GM18861 (cell line): ENCODE results near the gene THEM4.
"Not testable (repeated sequence)": the region's sequence is repeated elsewhere in the genome, so short reads cannot be mapped to it uniquely, and the experiment has no call there.

Experiments
- ATAC-seq: cut with Tn5 transposase; IDR thresholded peaks from one replicate; pipeline ENCODE4 v1.9.1; 2021; ENCODE audit not compliant: unreplicated experiment

THEM4 gene

GRCh38 chr1:151897991-151898431 lies 11.3 kb downstream of the THEM4 start:
- no peak for ATAC-seq

DNA sequence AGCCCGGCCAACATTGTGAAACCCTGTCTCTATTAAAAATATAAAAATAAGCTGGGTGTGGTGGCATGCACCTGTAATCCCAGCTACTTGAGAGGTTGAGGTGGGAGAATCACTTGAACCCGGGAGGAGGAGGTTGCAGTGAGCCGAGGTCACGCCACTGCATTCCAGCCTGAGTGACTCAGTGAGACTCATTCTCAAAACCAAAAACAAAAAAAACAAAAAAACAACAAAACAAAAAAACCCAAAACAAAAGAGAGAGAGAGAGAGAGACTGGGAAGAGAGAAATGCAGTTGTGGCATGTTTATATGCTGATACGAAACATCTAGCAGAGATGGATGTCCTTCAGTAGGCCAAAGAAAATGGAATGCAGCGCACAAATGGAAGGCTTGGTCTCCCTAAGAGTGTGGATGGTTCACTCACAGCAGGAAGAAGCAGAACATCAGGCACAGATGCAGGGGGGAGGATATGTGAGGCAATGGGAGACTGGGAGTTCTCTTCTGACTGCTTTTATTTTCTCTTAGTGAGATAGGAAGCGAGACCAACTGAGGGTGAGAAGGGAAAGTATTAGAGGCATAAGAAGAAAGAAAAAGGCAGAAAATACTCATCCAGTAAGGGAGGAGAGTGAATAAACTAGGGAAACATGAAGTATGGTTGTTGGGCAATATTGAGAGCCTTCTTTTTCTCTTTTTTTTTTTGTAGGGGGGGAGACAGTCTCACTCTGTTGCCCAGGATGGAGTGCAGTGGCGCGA lies 16.0 kb downstream of the THEM4 start:
- no peak for ATAC-seq

- no peak for ATAC-seq
Observed at GRCh38 chr1:151892190-151892589, 17.1 kb downstream of the THEM4 start.

DNA sequence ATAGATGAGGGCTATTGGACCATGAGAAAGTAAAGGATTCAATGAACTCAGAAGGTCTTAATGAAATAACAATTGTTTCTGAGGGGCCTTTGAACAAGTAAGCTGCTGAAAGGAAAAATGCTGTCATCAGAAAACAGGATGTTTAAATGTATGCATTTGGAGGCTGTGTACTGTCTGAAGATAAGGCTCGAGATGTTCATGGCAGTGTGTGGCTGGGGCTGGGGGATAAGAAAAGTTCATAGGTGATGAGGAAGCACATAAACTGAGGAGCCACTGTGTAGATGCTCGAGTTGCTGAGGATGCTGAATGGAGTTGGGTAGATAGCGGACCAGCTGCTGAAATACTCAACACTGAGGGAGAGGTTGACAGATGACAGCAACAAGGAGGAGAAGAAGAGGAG lies 17.8 kb downstream of the THEM4 start:
- ATAC-seq, result no peak

GRCh38 chr1:151888972-151889570 lies 20.2 kb downstream of the THEM4 start:
- no peak for ATAC-seq

- ATAC-seq, result no peak
Observed at GRCh38 chr1:151887028-151887427, 22.3 kb downstream of the THEM4 start.

DNA sequence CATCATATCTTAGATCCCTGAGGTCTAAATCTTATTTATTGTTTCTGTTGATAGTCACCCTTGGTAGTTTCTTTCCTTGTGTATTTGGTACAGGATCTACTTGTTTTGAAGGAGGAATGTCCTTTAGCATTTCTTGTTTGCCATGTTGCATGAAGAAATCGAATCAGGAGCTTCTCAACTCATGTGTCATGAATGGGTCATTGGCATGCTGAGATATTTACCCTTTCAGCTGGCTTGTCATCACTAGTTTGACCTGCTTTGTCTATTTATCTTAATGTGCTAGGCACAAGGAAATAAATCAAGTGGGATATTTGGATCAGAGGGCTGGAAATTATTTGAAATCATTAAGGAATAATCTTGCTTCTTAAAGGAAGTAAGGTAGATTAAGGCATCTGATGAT lies 23.8 kb downstream of the THEM4 start:
- no peak for ATAC-seq

DNA sequence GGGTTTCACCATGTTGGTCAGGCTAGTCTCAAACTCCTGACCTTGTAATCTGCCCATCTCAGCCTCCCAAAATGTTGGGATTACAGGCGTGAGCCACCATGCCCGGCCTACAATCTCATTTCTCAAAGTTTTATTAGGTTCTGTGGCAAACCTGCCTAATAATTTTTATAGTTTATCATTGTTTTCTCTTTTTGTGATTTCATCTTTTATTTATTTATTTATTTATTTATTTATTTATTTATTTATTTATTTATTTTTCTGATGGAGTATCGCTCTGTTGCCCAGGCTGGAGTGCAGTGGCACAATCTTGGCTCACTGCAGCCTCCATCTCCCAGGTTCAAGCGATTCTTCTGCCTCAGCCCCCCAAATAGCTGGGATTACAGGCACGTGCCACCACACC lies 24.4 kb downstream of the THEM4 start:
- not testable (repeated sequence) for ATAC-seq

DNA sequence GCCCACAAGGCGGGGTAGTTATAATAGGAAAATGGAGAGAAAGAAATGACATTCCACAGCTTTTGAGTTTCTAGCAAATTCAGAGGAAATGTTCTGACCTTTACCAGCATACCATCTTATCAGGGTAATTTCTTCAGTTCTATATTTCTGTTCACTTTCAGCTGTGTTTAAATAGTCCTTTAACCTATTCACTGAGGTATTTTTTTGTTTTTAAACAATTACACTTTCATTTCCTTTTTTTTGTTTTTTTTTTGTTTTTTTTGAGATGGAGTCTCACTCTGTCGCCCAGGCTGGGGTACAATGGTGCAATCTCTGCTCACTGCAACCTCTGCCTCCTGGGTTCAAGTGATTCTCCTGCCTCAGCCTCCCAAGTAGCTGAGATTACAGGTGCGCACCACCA lies 24.9 kb downstream of the THEM4 start:
- ATAC-seq, result not testable (repeated sequence)

DNA sequence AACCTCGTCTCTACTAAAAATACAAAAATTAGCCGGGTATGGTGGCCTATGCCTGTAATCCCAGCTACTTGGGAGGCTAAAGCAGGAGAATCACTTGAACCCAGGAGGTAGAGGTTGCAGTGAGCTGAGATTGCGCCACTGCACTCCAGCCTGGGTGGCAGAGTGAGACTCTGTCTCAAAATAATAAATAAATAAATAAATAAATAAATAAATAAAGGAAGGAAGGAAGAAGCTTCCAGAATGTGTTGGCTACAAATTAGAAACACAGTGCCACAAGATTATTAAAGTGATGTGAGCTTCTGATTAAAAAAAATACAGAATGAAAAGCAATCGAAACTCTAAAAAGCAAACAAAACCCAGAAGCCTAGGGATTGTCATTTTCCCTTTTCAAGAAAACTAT lies 25.4 kb downstream of the THEM4 start:
- not testable (repeated sequence) for ATAC-seq

DNA sequence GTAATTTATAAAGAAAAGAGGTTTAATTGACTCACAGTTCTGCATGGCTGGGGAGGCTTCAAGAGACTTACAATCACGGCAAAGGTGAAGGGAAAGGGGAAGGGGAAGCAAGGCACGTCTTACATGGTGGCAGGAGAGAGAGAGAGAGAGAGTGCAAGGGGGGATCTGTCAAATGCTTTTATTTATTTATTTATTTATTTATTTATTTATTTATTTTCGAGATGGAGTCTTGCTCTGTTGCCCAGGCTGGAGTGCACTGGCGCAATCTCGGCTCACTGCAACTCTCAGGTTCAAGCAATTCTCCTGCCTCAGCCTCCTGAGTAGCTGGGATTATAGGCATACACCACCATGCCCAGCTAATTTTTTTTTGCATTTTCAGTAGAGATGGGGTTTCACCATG lies 26.4 kb downstream of the THEM4 start:
- not testable (repeated sequence) for ATAC-seq

DNA sequence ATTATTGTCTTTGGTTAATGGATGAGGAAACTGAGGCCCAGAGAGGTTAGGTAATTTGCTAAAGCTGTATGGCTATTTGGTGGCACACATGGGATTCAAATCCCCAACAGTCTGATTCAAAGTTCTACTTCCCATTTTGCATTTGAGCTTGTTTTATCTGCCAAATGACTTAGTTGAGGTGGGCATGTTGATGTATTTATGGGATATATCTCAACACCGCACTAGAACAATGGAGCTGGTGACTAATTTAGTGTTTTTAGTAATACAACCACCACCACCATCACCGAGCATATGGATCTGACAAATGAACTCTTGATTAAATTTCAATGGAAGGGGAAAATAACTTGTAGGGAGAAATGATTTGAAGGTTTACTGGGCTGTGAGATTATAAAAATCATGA lies 26.8 kb downstream of the THEM4 start:
- ATAC-seq, result no peak

DNA sequence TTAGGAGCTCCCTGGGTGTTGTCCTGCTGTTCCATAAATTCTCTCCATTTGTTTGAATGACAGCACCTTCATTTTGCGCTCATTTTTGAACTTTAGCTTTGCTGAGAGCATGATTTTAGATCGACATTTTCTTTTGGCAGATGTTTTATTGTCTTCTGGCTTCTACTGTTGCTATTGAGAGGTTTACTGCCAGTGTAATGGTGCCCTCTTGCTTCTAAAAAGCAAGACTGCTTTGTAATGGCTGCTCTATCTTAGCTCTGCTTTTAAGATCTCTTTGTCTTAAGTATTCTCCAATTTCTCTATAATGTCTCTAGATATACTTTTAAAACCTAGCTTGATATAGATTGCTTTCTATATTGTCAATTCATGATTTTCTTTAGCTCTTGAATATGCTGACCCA lies 27.8 kb downstream of the THEM4 start:
- no peak for ATAC-seq

GRCh38 chr1:151875419-151876097 lies 33.8 kb downstream of the THEM4 start:
- ATAC-seq, result no peak

DNA sequence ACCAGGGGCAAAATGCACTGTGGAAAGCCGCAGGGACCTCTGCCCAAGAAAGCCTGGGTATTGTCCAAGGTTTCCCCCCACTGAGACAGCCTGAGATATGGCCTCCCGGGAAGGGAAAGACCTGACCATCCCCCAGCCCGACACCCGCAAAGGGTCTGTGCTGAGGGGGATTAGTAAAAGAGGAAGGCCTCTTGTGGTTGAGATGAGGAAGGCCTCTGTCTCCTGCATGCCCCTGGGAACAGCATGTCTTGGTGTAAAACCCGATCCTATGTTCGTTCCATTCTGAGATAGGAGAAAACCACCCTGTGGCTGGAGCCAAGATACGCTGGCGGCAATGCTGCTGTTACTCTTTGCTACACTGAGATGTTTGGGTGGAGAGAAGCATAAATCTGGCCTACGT lies 36.5 kb downstream of the THEM4 start:
- ATAC-seq, result not testable (repeated sequence)

DNA sequence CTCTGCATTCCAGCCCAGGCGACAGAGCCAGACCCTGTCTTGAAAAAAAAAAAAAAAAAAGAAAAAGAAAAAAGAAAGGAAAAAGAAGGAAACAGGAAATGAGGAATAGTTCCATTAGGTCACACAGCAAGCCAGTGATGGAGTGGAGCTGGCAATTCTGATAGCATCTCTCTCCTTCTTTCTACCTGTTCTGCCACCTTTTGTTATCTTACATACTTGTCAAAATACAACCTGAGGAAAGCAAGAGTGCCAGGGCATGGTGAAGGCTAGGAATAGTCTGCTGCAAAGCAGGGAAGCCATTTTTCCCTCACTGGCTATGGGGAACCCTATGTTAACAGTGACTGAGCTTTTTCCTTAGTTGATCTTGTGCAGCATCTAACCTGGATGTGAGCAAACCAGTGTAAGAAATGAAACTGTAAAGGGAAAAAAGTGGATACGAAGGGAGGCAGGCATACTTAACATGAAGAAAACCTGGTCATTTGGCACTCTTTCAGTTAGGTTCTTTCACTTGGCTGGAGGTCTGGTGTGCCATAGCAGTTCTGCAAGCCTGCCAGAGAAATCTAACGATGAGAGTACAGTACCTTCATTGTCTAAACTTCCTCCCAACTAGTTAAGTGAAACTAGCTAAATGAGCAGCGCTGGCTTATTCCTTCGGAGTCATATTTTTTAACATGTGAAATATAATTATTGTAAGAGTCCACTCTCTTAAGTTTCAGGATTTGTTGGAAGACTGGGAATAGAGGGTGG lies 37.9 kb downstream of the THEM4 start:
- ATAC-seq, result no peak

GRCh38 chr1:151868486-151868885 lies 40.8 kb downstream of the THEM4 start:
- ATAC-seq, result no peak

- ATAC-seq, result no peak
Observed at GRCh38 chr1:151867765-151868411, 41.4 kb downstream of the THEM4 start.

GRCh38 chr1:151867321-151867720 lies 42.0 kb downstream of the THEM4 start:
- no peak for ATAC-seq

DNA sequence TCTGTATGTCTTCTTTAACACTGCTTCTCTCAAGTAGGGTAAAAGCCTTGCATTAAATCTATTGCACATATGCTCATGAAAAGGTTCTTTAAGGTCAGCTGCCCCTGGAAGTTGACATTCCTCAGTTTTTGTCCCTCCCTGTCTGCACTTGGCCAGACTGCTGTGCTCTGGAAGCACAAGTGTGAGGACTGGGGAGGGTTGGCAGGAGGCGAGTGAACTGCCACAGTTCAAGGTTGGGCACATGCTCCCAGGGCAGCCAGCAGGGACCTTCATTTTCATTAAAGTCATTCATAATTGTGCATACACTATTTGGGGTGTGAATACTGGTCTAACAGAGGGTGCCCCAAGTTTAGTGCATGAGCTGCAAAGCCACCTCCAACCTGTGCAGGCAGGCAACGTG lies 44.9 kb downstream of the THEM4 start:
- no peak for ATAC-seq

- no peak for ATAC-seq
Observed at GRCh38 chr1:151862604-151863003, 46.7 kb downstream of the THEM4 start.
